ENCODE measurements around the gene SLX1A.
"Not testable (repeated sequence)": the region's sequence is repeated elsewhere in the genome, so short reads cannot be mapped to it uniquely, and the experiment has no call there.

GRCh38 chr16:30194172-30194925 is 674 bp downstream of the SLX1A start:
- TF ChIP-seq CTCF, POLR2A (IDR thresholded peaks at IDR 0.05): not testable (repeated sequence)

All from thyroid gland (tissue), 4 donors.